ENCODE results near the gene CCDC12.

- TF ChIP-seq, protein P1, sequence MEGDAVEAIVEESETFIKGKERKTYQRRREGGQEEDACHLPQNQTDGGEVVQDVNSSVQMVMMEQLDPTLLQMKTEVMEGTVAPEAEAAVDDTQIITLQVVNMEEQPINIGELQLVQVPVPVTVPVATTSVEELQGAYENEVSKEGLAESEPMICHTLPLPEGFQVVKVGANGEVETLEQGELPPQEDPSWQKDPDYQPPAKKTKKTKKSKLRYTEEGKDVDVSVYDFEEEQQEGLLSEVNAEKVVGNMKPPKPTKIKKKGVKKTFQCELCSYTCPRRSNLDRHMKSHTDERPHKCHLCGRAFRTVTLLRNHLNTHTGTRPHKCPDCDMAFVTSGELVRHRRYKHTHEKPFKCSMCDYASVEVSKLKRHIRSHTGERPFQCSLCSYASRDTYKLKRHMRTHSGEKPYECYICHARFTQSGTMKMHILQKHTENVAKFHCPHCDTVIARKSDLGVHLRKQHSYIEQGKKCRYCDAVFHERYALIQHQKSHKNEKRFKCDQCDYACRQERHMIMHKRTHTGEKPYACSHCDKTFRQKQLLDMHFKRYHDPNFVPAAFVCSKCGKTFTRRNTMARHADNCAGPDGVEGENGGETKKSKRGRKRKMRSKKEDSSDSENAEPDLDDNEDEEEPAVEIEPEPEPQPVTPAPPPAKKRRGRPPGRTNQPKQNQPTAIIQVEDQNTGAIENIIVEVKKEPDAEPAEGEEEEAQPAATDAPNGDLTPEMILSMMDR (IDR thresholded peaks at IDR 0.05) = no peak
- TF ChIP-seq POLR2A (IDR thresholded peaks at IDR 0.05) = no peak
Observed at GRCh38 chr3:46953234-46954010, 23.1 kb downstream of the CCDC12 start.
